Fibroblast of skin of left quadriceps (primary cell): Measurements from ENCODE around the gene MDFI.

Source experiments
- DNase-seq, 2 experiments: peaks; one replicate each; pipeline ENCODE4 v3.0.0-alpha.2; 2013; ENCODE audit warnings: low read depth in 2 of 2

Gene MDFI

GRCh38 chr6:41688256-41688965 lies 50.1 kb downstream of the MDFI start:
- DNase-seq, result no peak

GRCh38 chr6:41689171-41690008 lies 51.1 kb downstream of the MDFI start:
- no peak for DNase-seq

- DNase-seq, result no peak
These were observed 52.5 kb downstream of the MDFI start for GRCh38 chr6:41690541-41691330.

GRCh38 chr6:41691426-41692079 lies 53.3 kb downstream of the MDFI start:
- DNase-seq, result no peak

- DNase-seq, result no peak
These were observed 53.9 kb downstream of the MDFI start for GRCh38 chr6:41692080-41692675.

GRCh38 chr6:41692730-41693129 lies 54.5 kb downstream of the MDFI start:
- no peak for DNase-seq

- no peak for DNase-seq
These were observed 55.3 kb downstream of the MDFI start for GRCh38 chr6:41693281-41694240.

- no peak for DNase-seq
These were observed 56.7 kb downstream of the MDFI start for GRCh38 chr6:41694815-41695526.

- no peak for DNase-seq
These were observed 57.6 kb downstream of the MDFI start for GRCh38 chr6:41695825-41696224.

GRCh38 chr6:41696788-41697187 lies 58.5 kb downstream of the MDFI start:
- no peak for DNase-seq

GRCh38 chr6:41697861-41698781 lies 59.9 kb downstream of the MDFI start:
- peak; percentile 90 to 91 for DNase-seq

GRCh38 chr6:41699063-41699462 lies 60.8 kb downstream of the MDFI start:
- DNase-seq, result no peak

- DNase-seq, result no peak
These were observed 62.4 kb downstream of the MDFI start for GRCh38 chr6:41700463-41701347.

GRCh38 chr6:41702089-41702745 lies 63.9 kb downstream of the MDFI start:
- DNase-seq, result no peak

GRCh38 chr6:41702771-41703494 lies 64.7 kb downstream of the MDFI start:
- no peak for DNase-seq
